Heart right ventricle (tissue), 16 donors: ENCODE results near the gene TRPV6. TPM values are rescaled to one million over a fixed set of nuclear protein-coding genes. Genes with fewer than 3 reads are reported as not detected.

Source experiments
- ATAC-seq, 8 donors: fragments of 200-7000 bp; cut with Tn5 transposase; one replicate each; pipeline ENCODE4 v1.9.1; 2020; ENCODE audit warnings: mild to moderate bottlenecking in 8 of 8, moderate library complexity in 8 of 8, moderate number of reproducible peaks in 1 of 8
- DNase-seq, 2 donors: peaks; one replicate each; pipeline ENCODE4 v3.0.0-alpha.2; 2020
- H3K27ac ChIP-seq, 10 donors: fragments of 200-600 bp; sonication (generic) in 2 of 10; one replicate each; pipeline versions ENCODE4 v1.5.0 to v1.8.0; 2020 to 2022; ENCODE audit warnings: mild to moderate bottlenecking in 3 of 10
- H3K27me3 ChIP-seq, 7 donors: fragments of 200-600 bp; one replicate each; pipeline ENCODE4 v1.8.0; 2021 to 2022; ENCODE audit warnings: mild to moderate bottlenecking in 2 of 7
- H3K36me3 ChIP-seq, 9 donors: fragments of 200-600 bp; sonication (generic) in 1 of 9; one replicate each; pipeline versions ENCODE4 v1.5.0 to v1.8.0; 2020 to 2022; ENCODE audit warnings: mild to moderate bottlenecking in 2 of 9
- H3K4me1 ChIP-seq, 9 donors: fragments of 200-600 bp; sonication (generic) in 1 of 9; one replicate each; pipeline versions ENCODE4 v1.5.0 to v1.8.0; 2020 to 2022; ENCODE audit warnings: mild to moderate bottlenecking in 4 of 9
- H3K4me3 ChIP-seq, 10 donors: fragments of 200-600 bp; sonication (generic) in 2 of 10; one replicate each; pipeline versions ENCODE4 v1.5.0 to v1.8.0; 2020 to 2022; ENCODE audit warnings: mild to moderate bottlenecking in 7 of 10, moderate library complexity in 2 of 10
- H3K9me3 ChIP-seq, 11 donors: fragments of 200-600 bp in 10 of 11; sonication (generic) in 2 of 11; one replicate each; pipeline versions ENCODE4 v1.5.0 to v1.8.0; 2013 to 2022; ENCODE audit warnings: mild to moderate bottlenecking in 2 of 11, control low read depth in 1 of 11, moderate library complexity in 1 of 11
- CTCF ChIP-seq, 9 donors: fragments of 200-600 bp; sonication (generic) in 2 of 9; IDR thresholded peaks; one replicate each; pipeline versions ENCODE4 v1.5.0 to v1.8.0; 2021 to 2022; ENCODE audit warnings: antibody characterized with exemption in 9 of 9, mild to moderate bottlenecking in 5 of 9, moderate library complexity in 1 of 9
- WGBS, 2 donors: extraction: QIAGEN DNeasy Blood & Tissue Kit; methylation state at CpG; one replicate each; pipeline ENCODE4 v1.1.7; 2013; ENCODE audit warnings: inconsistent platforms in 1 of 2; 5-methylcytosine and 5-hydroxymethylcytosine counted together
- intact Hi-C, 10 donors: fragments of 100-400 bp; cut with DNase I; formaldehyde crosslinking; loops; one replicate each; pipeline versions ENCODE4 v1.11.1 to v1.14.2; 2022
- polyA plus RNA-seq, 2 donors: library from polyadenylated mRNA; stranded (reverse); fragments of 200-250 nt; gene quantifications; one replicate each; pipeline ENCODE4 v1.2.3, GENCODE V29; 2013
- total RNA-seq, 10 donors: library from RNA; stranded (reverse); fragmentation: NEBNext Ultra II Directional in 3 of 10; extraction: Animal tissue kit (Norgen Biotek cat#: 25700) in 3 of 10; gene quantifications; one replicate each; pipeline versions ENCODE4 v1.2.1 to v1.2.4, GENCODE V29; 2021 to 2023
- donor health status: Arrhythmogenic right ventricular cardiomyopathy.
- donor health status: ischemic (EF 13 %, LVEDD 7.1; RV severe dilation, severe dysfunction).
- donor health status: healthy with polysubstance abuse.
- donor health status: DM: no; HTN: yes; CAD: no.
- donor health status: DM: no; HTN: no; CAD: no.
- donor health status: ischemic (EF 25% LVEDD 6.9; RV normal size, moderate dysfunction).
- donor health status: ischemic (EF 25% LVEDD 5.7; RV mildly dilated, moderate dysfunction).
- donor health status: healthy.
- donor health status: DM: yes; HTN: yes; CAD: no.
- donor health status: Ischemic cardiomyopathy.
- donor health status: ischemic (EF 35%, LVEDD 5.7; RV mildly dilated, moderate dysfunction).
- donor health status: nonischemic (EF 11% LVEDD 7.7; RV severe dilation, severe dysfunction).
- donor health status: DM: yes; HTN: yes; CAD: no.
- donor health status: PGD.
- donor health status: ischemic (EF 29% LVEDD 5.4; RV normal size, mild dysfunction).
- donor health status: nonischemic (EF 23%, LVEDD 6.1; RV moderate dilation, normal function).

The TRPV6 gene
- total and polyA plus RNA-seq, 12 donors: 0.03 TPM; not detected in 11

- Histone ChIP-seq H3K4me3 (no peak overlapping the region), H3K9me3 (no peaks in the 10 kb centered on the region), H3K4me1 (no peaks in the 10 kb centered on the region), H3K27ac (no peak overlapping the region), H3K36me3 (no peaks in the 10 kb centered on the region), H3K27me3 (no peaks in the 10 kb centered on the region)
- ATAC-seq (no peak), DNase-seq (no peak)
- TF ChIP-seq CTCF (IDR thresholded peaks at IDR 0.05): no peak
- intact Hi-C loops: no loop called here
- WGBS, 2 donors: 85 to 89% methylated on average over 14 of the region's 14 CpGs
Measured at GRCh38 chr7:142870566-142871259, 14.8 kb downstream of the TRPV6 start.

- intact Hi-C loops: no loop called here
- 77 to 86% methylated on average over 8 of the region's 8 CpGs for WGBS, 2 donors
- Histone ChIP-seq H3K4me1 (no peaks in the 10 kb centered on the region), H3K4me3 (no peak overlapping the region), H3K27ac (no peak overlapping the region), H3K27me3 (no peaks in the 10 kb centered on the region), H3K9me3 (no peaks in the 10 kb centered on the region), H3K36me3 (no peaks in the 10 kb centered on the region)
- DNase-seq (no peak), ATAC-seq (no peak)
- TF ChIP-seq CTCF (IDR thresholded peaks at IDR 0.05): no peak
Measured at GRCh38 chr7:142870147-142870559, 15.4 kb downstream of the TRPV6 start.

- intact Hi-C loops: no loop called here
- no peak overlapping the region for H3K4me3 ChIP-seq
- DNase-seq: no peak
- no peaks in the 10 kb centered on the region for H3K4me1 ChIP-seq
- ATAC-seq: no peak
- no peak for TF ChIP-seq CTCF (IDR thresholded peaks at IDR 0.05)
- no peaks in the 10 kb centered on the region for H3K9me3 ChIP-seq
- WGBS, 2 donors: 86 to 88% methylated on average over 2 of the region's 2 CpGs
- no peaks in the 10 kb centered on the region for H3K27me3 ChIP-seq
- H3K27ac ChIP-seq: no peak overlapping the region
- H3K36me3 ChIP-seq: no peaks in the 10 kb centered on the region
Measured at GRCh38 chr7:142869434-142869833, 16.1 kb downstream of the TRPV6 start.

- Histone ChIP-seq H3K9me3 (no peaks in the 10 kb centered on the region), H3K27ac (no peak overlapping the region), H3K27me3 (no peaks in the 10 kb centered on the region), H3K4me3 (no peak overlapping the region), H3K36me3 (no peaks in the 10 kb centered on the region), H3K4me1 (no peaks in the 10 kb centered on the region)
- ATAC-seq: no peak
- no peak for TF ChIP-seq CTCF (IDR thresholded peaks at IDR 0.05)
- 91 to 92% methylated on average over 11 of the region's 11 CpGs for WGBS, 2 donors
- DNase-seq: no peak
- intact Hi-C loops: no loop called here
Measured at GRCh38 chr7:142868986-142869415, 16.5 kb downstream of the TRPV6 start.
